ENCODE results near the gene COL13A1. TPM values are rescaled to one million over a fixed set of nuclear protein-coding genes. Genes with fewer than 3 reads are reported as not detected.

The COL13A1 gene
- total RNA-seq, 1 experiment from 2014 or later, result 5.9 TPM

DNA sequence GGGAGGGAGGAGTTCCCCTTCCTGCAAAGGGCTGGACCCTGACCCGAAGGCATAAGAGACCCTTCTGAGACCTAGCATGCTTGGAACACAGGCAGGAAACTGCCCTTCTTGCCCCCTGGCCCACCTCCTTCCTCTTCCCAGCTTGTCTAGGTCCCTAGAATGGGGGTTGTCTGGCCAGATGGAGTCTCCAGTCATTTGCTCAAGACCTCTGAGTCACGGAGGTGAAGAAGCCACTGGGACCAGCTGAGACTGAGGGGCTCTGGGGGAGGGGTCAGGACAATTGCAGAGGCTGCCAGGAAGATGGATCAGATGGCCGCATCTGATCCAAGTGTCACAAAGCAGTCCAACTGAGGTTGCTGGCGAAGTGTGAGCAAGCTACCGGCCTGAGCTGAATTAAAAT lies 46.2 kb downstream of the COL13A1 start:
- intact Hi-C loops (cut with micrococcal nuclease), result no loop called here

More for the DNA sequence above, 46.2 kb downstream of the COL13A1 start:
- Histone ChIP-seq H3K27ac (ENCODE audit: low read depth, low read length) (no peak overlapping the region), H3K79me2 (ENCODE audit: insufficient read depth, low read length) (no peaks in the 10 kb centered on the region), H3K4me2 (ENCODE audit: low read length) (no peak overlapping the region), H3K4me1 (ENCODE audit: control insufficient read depth in 1 of 2, insufficient read depth in 2 of 2, low read length in 2 of 2) (peaks cover 2 to 9% of the 10 kb centered on the region in 2 experiments; a peak in 3 of 4 replicates), H3K36me3 (ENCODE audit: control insufficient read depth in 1 of 2, insufficient read depth in 2 of 2, low read length in 2 of 2) (no peaks in the 10 kb centered on the region), H3K9ac (ENCODE audit: low read length) (no peak overlapping the region), H3K27me3 (ENCODE audit: insufficient read depth, low read length) (no peaks in the 10 kb centered on the region), H3K4me3 (replicated peaks in 1 of 2; ENCODE audit: low read depth in 1 of 2, low read length in 2 of 2) (no peak overlapping the region), H4K20me1 (ENCODE audit: insufficient read depth) (no peaks in the 10 kb centered on the region), H2AFZ (ENCODE audit: low read depth, low read length, poor library complexity, severe bottlenecking) (no peak overlapping the region), H3K9me3 (ENCODE audit: control insufficient read depth in 1 of 2, insufficient read depth in 1 of 2, low read depth in 1 of 2, low read length in 2 of 2) (no peaks in the 10 kb centered on the region), H3K9me2 (ENCODE audit: insufficient read depth) (no peaks in the 10 kb centered on the region)
- ChIA-PET RAD21 (ENCODE audit: low non-redundant PET in 1 of 2, low total read pairs in 2 of 2, uncharacterized antibody in 2 of 2, unreplicated experiment in 2 of 2) (no interaction called here), POLR2A (interaction anchor here (0.6 kb wide), 1 partner anchor 46 kb away, joined by 7 read pairs; the partner anchor contains the start of gene COL13A1), CTCF (no interaction called here)
- no peak for DNase-seq (ENCODE audit: low read depth, low spot score)
- no peak for TF ChIP-seq CBX3 (IDR thresholded peaks at IDR 0.05; ENCODE audit: low read depth)
- no peak for TF ChIP-seq FOSL1 (IDR thresholded peaks at IDR 0.05; ENCODE audit: low read depth)
- no peak for TF ChIP-seq SIN3A (IDR thresholded peaks at IDR 0.05; ENCODE audit: low read depth)
- TF ChIP-seq, protein P1, sequence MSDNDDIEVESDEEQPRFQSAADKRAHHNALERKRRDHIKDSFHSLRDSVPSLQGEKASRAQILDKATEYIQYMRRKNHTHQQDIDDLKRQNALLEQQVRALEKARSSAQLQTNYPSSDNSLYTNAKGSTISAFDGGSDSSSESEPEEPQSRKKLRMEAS (IDR thresholded peaks at IDR 0.05), result no peak
- TF ChIP-seq RAD21 (IDR thresholded peaks at IDR 0.05; ENCODE audit: low read depth), result no peak
- TF ChIP-seq POLR2A (IDR thresholded peaks at IDR 0.05; ENCODE audit: borderline replicate concordance, extremely low read depth, insufficient read depth, insufficient read length), result no peak
- no peak for TF ChIP-seq CEBPB (IDR thresholded peaks at IDR 0.05; ENCODE audit: low read depth)
- no peak for TF ChIP-seq SRF (IDR thresholded peaks at IDR 0.05; ENCODE audit: low read depth)
- TF ChIP-seq ZNF274 (IDR thresholded peaks at IDR 0.05; ENCODE audit: low read depth, low read length), result no peak
- TF ChIP-seq POLR2AphosphoS5 (IDR thresholded peaks at IDR 0.05; ENCODE audit: low read depth, low read length), result no peak
- no peak for TF ChIP-seq YY1 (IDR thresholded peaks at IDR 0.05; ENCODE audit: extremely low read depth, insufficient replicate concordance, low read depth, low read length)
- no peak for TF ChIP-seq ZFX (IDR thresholded peaks at IDR 0.05)
- TF ChIP-seq, protein P2, sequence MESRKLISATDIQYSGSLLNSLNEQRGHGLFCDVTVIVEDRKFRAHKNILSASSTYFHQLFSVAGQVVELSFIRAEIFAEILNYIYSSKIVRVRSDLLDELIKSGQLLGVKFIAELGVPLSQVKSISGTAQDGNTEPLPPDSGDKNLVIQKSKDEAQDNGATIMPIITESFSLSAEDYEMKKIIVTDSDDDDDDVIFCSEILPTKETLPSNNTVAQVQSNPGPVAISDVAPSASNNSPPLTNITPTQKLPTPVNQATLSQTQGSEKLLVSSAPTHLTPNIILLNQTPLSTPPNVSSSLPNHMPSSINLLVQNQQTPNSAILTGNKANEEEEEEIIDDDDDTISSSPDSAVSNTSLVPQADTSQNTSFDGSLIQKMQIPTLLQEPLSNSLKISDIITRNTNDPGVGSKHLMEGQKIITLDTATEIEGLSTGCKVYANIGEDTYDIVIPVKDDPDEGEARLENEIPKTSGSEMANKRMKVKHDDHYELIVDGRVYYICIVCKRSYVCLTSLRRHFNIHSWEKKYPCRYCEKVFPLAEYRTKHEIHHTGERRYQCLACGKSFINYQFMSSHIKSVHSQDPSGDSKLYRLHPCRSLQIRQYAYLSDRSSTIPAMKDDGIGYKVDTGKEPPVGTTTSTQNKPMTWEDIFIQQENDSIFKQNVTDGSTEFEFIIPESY (IDR thresholded peaks at IDR 0.05; ENCODE audit: extremely low read depth, insufficient replicate concordance, low read length), result no peak
- BruUV-seq (replicated peaks), result no TSS peak
- no peak for ATAC-seq
